GM18870 (cell line): ENCODE data around the gene NDRG3.

ENCODE experiments used
- ATAC-seq: cut with Tn5 transposase; IDR thresholded peaks from one replicate; pipeline ENCODE4 v1.9.1; 2021; ENCODE audit warnings: moderate library complexity; ENCODE audit not compliant: unreplicated experiment

Gene NDRG3

DNA sequence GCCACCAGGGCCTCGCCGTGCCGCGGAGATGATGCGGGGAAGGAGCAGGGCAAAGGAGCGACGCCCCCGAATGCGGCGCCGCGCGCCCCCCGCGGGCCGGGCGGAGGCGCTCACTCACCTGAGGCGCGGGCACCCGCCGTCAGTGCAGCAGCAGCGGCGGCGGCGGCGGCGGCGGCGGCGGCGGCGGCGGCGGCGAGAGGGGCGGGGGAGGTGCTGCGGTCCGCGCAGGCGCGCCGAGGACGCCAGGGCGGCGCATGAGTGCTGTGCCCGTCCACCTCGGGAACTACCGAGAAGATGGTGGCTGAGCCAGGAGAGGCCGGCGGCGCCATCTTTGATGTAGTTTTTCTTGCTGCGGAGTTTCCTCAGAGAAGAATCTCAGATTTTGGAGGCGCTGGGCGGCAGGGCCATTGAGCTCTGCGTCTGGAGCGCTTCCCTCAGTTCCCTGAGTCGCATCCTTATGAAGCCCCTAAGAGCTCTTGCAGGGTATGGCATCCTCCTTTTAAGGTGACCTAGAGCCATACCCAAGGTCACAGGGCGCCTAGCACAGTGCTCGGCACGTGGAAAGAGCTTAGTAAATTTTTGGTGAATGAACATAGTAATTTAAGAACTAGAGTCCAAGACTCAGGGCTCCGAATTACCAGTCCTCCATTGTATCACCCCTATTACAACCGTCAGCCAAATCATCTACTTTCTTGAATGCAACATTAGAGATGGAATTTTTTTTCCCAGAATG, at the start of gene NDRG3:
TSS of gene NDRG3 (minus strand) at position 164 of the 733 bp plus-strand sequence. CDS start 24,355 bp downstream, outside the sequence.
- ATAC-seq: peak; percentile 85

DNA sequence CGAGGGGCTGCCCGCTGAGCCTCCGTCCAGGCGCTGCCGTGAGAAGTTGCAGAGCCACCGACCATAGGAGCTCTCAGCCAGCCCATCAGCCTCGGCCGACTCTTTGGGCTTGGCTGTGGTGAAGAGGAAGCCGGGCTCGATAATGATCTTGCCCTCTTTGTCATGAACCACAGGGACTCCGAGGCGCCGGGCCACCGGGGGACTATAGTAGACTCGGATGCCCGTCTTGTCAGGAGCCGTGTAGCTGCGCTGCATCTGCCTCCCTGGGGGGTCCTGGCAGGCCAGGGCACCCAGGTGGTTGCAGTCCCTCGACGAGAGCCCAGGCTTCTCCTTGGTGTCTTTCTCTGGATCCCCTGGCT, 48.2 kb upstream of the NDRG3 start:
- no peak for ATAC-seq

- ATAC-seq: no peak
These were observed 47.6 kb upstream of the NDRG3 start for GRCh38 chr20:36793294-36794115.

- ATAC-seq: no peak
These were observed 46.5 kb upstream of the NDRG3 start for GRCh38 chr20:36792422-36792821.

GRCh38 chr20:36791862-36792261, 46.0 kb upstream of the NDRG3 start:
- no peak for ATAC-seq

DNA sequence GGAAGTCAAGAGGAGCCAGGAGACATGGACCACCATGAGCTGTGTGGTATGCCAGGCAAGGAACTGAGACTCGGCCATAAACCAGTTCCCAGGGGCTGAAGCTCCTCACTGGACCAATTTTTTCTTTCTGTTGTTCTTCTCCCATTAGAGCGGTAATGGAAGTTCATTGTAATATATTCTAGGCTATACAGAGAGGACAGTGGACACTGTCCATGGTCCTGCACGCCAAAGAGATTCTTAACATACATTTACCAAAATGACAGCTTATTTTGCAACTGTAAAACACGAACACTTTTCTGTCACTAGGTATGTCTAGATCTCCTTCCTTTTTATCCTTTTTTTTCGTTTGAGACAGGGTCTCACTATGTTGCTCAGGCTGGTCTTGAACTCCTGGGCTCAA, 40.8 kb upstream of the NDRG3 start:
- no peak for ATAC-seq

GRCh38 chr20:36786246-36786645, 40.4 kb upstream of the NDRG3 start:
- ATAC-seq: no peak

DNA sequence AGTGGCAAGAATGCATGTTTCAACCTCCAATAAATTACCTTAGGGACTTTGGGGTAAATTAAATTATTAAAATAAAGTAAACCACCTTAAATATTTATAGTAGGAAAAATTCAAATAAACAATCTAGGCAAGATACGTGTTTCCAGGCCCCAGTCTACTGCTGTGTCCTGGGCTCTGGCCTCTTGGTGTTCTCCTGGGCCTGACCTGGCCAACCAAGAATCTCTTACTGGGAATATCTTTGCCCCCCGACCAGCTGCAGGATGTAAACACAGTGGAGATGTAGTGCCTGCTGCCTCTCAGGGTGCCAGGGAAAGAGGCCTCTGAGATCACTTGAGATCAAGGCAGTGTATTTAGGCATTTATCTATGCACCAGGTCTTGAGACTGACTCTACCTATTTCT, 39.4 kb upstream of the NDRG3 start:
- no peak for ATAC-seq

DNA sequence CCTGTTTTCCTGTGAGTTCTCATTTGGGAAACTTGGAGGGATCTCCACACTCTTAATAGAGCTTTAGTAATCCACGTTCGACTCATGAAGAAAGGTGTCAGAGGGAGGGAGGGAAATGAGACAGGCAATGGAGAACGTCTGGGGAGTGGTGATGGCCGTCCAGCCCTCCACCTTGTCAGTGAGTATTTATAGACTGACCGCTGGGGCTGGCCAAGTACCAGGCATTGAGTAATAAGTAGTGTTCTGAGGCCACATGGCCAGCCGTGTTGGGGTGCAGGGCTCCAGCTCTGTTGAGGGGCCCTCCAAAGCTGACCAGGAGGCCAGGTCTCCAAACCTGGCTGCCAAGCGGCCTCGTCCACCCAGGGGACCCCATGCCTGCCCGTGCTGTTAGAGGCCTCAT, 39.0 kb upstream of the NDRG3 start:
- ATAC-seq: no peak

DNA sequence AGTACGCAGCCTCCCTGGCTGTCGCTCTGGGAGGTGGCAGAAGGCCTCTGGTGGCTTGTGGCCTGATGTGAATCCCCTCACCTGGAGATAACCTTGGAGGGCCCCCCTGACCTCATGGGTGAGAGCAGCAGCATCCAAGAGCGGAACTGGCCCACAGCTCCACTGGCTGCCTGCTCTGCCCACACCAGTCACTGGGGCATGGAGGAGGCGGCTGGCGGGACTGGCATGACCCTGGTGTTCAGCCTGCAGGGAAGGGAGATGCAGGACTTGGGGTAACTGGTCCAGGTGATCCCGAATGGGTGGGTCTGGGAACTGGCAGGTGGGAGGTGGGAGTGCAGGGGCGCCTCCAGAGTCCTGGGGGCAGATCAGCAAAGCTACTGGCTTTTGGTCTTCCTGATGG, 38.2 kb upstream of the NDRG3 start:
- ATAC-seq: no peak

DNA sequence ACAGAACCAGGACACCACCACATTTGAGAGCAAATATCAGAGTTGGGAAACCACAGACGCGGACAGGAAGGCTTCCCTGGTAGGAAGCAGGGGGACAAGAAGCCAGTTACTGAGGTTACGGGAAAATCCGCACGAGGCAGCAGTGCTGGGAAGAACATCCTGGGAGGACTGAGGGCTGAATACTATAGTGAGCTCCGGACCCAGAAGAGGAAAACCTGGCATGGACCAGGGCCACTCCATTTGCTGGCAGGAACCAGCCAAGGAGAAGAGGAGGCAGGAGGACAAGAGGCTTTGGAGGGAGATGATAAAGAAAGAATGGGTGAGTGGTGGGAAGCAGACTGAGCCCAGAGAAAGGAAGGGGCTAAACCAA, 33.8 kb upstream of the NDRG3 start:
- ATAC-seq: no peak

DNA sequence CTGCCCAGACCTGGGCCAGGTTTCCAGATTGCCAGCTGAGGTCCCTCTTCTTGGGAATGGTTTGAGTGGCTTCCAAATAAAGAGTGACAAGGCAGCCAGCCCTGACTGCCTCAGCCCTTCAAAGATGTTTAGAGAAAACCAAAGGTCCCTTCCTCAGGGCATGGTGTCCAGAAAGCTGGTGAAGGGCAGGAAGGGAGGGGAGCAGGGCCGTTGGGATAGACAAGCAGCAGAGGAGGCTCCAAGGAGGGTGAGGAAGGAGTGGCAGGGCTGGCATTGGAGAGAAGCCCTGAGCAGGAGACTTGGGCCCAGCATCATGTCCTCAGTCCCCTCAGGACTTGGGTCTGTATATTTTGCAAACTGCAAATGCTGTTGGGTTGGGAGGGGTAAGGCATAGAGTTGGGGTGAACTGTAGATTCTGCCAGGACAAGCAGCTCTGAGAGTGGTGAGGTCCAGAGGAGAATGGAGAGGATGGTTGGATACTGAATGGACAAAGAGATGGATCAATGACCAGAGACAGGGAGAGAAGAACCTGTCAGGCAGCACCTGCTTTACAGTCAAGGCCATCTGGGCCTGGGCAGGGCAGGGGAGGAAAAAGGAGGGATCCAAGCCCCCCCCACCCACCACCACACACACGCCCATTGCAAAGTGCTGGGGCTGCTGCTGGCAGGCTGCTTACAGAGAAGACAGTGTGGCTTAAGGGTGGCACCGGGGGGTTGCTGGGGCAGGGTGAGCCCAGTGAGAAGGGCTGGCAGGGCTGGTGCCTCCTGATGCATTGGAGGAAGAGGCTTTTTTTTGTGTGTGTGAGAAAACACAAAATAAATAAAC, 33.2 kb upstream of the NDRG3 start:
- no peak for ATAC-seq

GRCh38 chr20:36777576-36777975, 31.7 kb upstream of the NDRG3 start:
- no peak for ATAC-seq

DNA sequence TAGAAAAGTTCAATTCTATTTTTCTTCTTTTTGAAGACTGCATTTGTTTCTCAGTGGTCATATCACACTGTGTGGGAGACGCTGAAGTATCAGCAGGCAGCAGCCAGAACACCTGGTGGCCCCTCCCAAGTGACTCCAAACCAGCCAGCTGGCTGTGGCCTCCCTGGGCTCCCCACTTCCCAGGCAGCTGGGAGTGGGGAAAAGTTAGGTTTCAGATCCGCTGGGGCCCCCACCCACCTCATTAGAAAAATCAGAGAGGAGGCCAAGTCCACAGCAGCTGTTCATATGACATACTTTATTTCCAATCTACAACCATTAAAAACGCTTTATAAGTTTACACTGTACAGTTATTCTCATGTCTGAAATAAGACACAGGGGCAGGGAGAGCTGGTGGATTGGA, 31.3 kb upstream of the NDRG3 start:
- ATAC-seq: no peak

DNA sequence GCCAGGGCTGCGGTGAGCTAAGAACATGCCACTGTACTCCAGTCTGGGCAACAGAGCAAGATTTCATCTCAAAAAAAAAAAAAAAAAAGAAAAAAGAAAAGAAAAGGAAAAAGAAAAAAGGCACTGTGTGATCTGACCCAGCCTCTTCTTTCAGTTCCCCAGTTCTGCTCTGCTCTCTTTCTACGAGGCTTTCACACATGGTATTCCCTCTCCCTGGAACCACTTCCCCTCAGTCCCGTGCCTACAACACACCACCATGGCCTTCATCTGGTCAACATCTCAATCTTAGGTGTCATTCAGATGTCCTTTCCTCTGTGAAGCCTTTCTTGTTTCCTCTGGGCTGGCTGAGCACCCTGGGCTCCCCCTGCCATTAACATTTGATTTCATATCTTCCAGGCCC, 29.9 kb upstream of the NDRG3 start:
- no peak for ATAC-seq

DNA sequence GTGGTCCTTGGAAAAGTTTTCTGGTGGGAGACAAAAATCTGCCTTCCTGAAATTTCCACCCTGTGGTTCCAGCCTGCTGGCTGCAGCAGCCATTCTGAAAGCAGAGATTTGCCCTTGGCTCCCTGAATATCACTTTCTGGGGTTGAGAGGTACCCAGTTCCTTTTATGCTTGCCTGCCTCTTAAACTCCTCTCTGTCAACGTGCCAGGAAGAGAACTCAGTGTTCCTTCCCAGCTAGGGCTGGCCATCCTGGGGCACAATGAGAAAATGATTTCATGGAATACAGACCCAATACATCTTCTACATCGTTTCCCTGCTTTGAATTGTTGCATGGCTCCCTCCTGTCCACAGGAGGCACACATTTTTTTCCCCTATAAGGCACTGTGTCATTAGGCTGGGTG, 29.3 kb upstream of the NDRG3 start:
- ATAC-seq: no peak

GRCh38 chr20:36773597-36774390, 27.9 kb upstream of the NDRG3 start, which contains the start of gene DSN1:
Gene DSN1, minus strand, starts transcription at chr20:36773763. Its CDS starts 2,305 bp downstream, at chr20:36771458.
- ATAC-seq: peak; percentile 64

GRCh38 chr20:36773107-36773596, 27.3 kb upstream of the NDRG3 start:
- ATAC-seq: peak; percentile 3

DNA sequence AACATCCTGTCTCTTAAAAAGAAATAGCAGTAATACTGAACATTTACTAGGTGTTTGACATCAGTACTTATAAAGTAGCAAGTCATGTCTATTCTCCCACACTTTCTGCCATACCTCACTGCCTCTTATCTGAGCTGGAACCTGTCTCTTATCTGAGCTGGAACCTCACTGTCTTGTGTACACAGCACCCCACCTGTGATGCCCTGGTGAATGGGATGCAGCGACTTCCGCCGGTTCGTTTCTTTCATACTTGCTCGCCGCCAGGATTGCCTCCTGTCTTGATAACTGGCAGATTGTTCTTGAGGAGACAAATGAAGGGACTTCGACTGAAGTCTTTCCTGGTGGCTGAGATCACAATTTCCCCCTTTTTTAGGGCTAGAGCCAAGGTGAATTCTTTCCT, 24.8 kb upstream of the NDRG3 start:
- no peak for ATAC-seq

- ATAC-seq: no peak
These were observed 23.0 kb upstream of the NDRG3 start for GRCh38 chr20:36768768-36769430.
